Measurements from ENCODE around the gene ACTN4. TPM values are rescaled to one million over a fixed set of nuclear protein-coding genes. Genes with fewer than 3 reads are reported as not detected.

ACTN4 gene
- total and polyA plus RNA-seq, 2 donors (not counting 1 experiment from before 2014, with no cell fraction given): 108 to 164 TPM

- H3K4me1 ChIP-seq (ENCODE audit: control insufficient read depth in 2 of 2, insufficient read depth in 2 of 2, low read length in 2 of 2): peaks cover 65 to 72% of the 10 kb centered on the region in 2 donors
- H3K4me2 ChIP-seq (replicated peaks; ENCODE audit: low read depth, low read length, poor library complexity, severe bottlenecking): peak overlapping the region; percentile 78
- intact Hi-C loops (cut with micrococcal nuclease): no loop called here
- H3K4me1 Mint-ChIP-seq: peaks cover 77% of the 10 kb centered on the region
- H3K4me3 ChIP-seq (ENCODE audit: control extremely low read depth in 1 of 5, extremely low read depth in 1 of 5, insufficient read depth in 1 of 5, low read depth in 2 of 5, low read length in 4 of 5): peak overlapping the region in 4 of 5 experiments; percentile 19 to 56 (median 38)
- H3K4me3 Mint-ChIP-seq: peak overlapping the region; percentile 88
- H3K27ac ChIP-seq (ENCODE audit: low read length in 2 of 2): peak overlapping the region; percentile 76 to 89
- DNase-seq (peak; percentile 47), ATAC-seq (ENCODE audit: low read depth) (no peak)
- H3K9me3 Mint-ChIP-seq (ENCODE audit: insufficient read depth): no peaks in the 10 kb centered on the region
- peak overlapping the region; percentile 60 for H3K9ac ChIP-seq (ENCODE audit: low read length)
- WGBS (ENCODE audit: insufficient coverage): 15% methylated on average over 6 of the region's 8 CpGs
- H3K36me3 ChIP-seq (replicated peaks in 1 of 2; ENCODE audit: control extremely low read depth in 1 of 2, control insufficient read depth in 1 of 2, extremely low read depth in 1 of 2, insufficient read depth in 2 of 2, low read length in 1 of 2): no peaks in the 10 kb centered on the region
- TF ChIP-seq, protein P1, sequence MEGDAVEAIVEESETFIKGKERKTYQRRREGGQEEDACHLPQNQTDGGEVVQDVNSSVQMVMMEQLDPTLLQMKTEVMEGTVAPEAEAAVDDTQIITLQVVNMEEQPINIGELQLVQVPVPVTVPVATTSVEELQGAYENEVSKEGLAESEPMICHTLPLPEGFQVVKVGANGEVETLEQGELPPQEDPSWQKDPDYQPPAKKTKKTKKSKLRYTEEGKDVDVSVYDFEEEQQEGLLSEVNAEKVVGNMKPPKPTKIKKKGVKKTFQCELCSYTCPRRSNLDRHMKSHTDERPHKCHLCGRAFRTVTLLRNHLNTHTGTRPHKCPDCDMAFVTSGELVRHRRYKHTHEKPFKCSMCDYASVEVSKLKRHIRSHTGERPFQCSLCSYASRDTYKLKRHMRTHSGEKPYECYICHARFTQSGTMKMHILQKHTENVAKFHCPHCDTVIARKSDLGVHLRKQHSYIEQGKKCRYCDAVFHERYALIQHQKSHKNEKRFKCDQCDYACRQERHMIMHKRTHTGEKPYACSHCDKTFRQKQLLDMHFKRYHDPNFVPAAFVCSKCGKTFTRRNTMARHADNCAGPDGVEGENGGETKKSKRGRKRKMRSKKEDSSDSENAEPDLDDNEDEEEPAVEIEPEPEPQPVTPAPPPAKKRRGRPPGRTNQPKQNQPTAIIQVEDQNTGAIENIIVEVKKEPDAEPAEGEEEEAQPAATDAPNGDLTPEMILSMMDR (IDR thresholded peaks at IDR 0.05): no peak
- TF ChIP-seq EZH2 (IDR thresholded peaks at IDR 0.05; ENCODE audit: borderline replicate concordance, insufficient read depth, low read depth, low read length, poor library complexity, severe bottlenecking): no peak
- ChIA-PET POLR2A (interaction anchor here (0.7 to 1.5 kb wide), 3 partner anchors 20 to 232 kb away, joined by 3 to 7 read pairs (median 4); partner anchors contain the start of genes ACTN4 and NFKBIB), CTCF (interaction anchor here (1.1 to 2.2 kb wide), 2 partner anchors 20 to 27 kb away, joined by 3 to 5 read pairs; partner anchors contain the start of gene ACTN4)
- no peaks in the 10 kb centered on the region for H3K27me3 Mint-ChIP-seq
- H4K20me1 ChIP-seq (ENCODE audit: control insufficient read depth, insufficient read depth, low read length, poor library complexity, severe bottlenecking): peaks cover 7% of the 10 kb centered on the region
- H3K27ac Mint-ChIP-seq: peak overlapping the region; percentile 95
- H3K27me3 ChIP-seq (replicated peaks in 1 of 4; ENCODE audit: control extremely low read depth in 1 of 4, control insufficient read depth in 3 of 4, insufficient read depth in 4 of 4, low read length in 3 of 4): no peaks in the 10 kb centered on the region
- peaks cover 100% of the 10 kb centered on the region for H3K79me2 ChIP-seq (ENCODE audit: control insufficient read depth, insufficient read depth, low read length)
- H2AFZ ChIP-seq (ENCODE audit: insufficient read depth, low read depth, low read length, poor library complexity, severe bottlenecking): peak overlapping the region; percentile 59
- no peaks in the 10 kb centered on the region for H3K9me3 ChIP-seq (ENCODE audit: control extremely low read depth in 1 of 3, control insufficient read depth in 2 of 3, insufficient read depth in 1 of 3, low read length in 2 of 3)
Observed at GRCh38 chr19:38667661-38668171, 20.3 kb downstream of the ACTN4 start.

GRCh38 chr19:38669552-38669951 is 22.1 kb downstream of the ACTN4 start:
- peak overlapping the region in 3 of 5 experiments; percentile 7 to 35 (median 19) for H3K4me3 ChIP-seq (ENCODE audit: control extremely low read depth in 1 of 5, extremely low read depth in 1 of 5, insufficient read depth in 1 of 5, low read depth in 2 of 5, low read length in 4 of 5)
- H3K9ac ChIP-seq (ENCODE audit: low read length): peak overlapping the region; percentile 45
- CTCF ChIA-PET: interaction anchor here (1.3 to 2.2 kb wide), 3 partner anchors 22 to 261 kb away, joined by 4 to 9 read pairs (median 5); partner anchors contain the start of genes ACTN4, MRPS12 and SARS2
- peak overlapping the region; percentile 27 for H2AFZ ChIP-seq (ENCODE audit: insufficient read depth, low read depth, low read length, poor library complexity, severe bottlenecking)
- WGBS (ENCODE audit: insufficient coverage): 12% methylated on average over 5 of the region's 5 CpGs
- intact Hi-C loops (cut with micrococcal nuclease): no loop called here
- Mint-ChIP-seq H3K4me1 (peaks cover 74% of the 10 kb centered on the region), H3K27me3 (no peaks in the 10 kb centered on the region), H3K9me3 (ENCODE audit: insufficient read depth) (no peaks in the 10 kb centered on the region), H3K4me3 (peak overlapping the region; percentile 88), H3K27ac (peak overlapping the region; percentile 67)
- no peak for DNase-seq
- peaks cover 95% of the 10 kb centered on the region for H3K79me2 ChIP-seq (ENCODE audit: control insufficient read depth, insufficient read depth, low read length)
- no peaks in the 10 kb centered on the region for H3K36me3 ChIP-seq (replicated peaks in 1 of 2; ENCODE audit: control extremely low read depth in 1 of 2, control insufficient read depth in 1 of 2, extremely low read depth in 1 of 2, insufficient read depth in 2 of 2, low read length in 1 of 2)
- H4K20me1 ChIP-seq (ENCODE audit: control insufficient read depth, insufficient read depth, low read length, poor library complexity, severe bottlenecking): peaks cover 7% of the 10 kb centered on the region
- H3K4me2 ChIP-seq (replicated peaks; ENCODE audit: low read depth, low read length, poor library complexity, severe bottlenecking): peak overlapping the region; percentile 71
- POLR2A ChIA-PET: no interaction called here
- H3K27me3 ChIP-seq (replicated peaks in 1 of 4; ENCODE audit: control extremely low read depth in 1 of 4, control insufficient read depth in 3 of 4, insufficient read depth in 4 of 4, low read length in 3 of 4): no peaks in the 10 kb centered on the region
- no peak for TF ChIP-seq EZH2 (IDR thresholded peaks at IDR 0.05; ENCODE audit: borderline replicate concordance, insufficient read depth, low read depth, low read length, poor library complexity, severe bottlenecking)
- TF ChIP-seq, protein P1 (IDR thresholded peaks at IDR 0.05): no peak
- no peak for ATAC-seq (ENCODE audit: low read depth)
- H3K9me3 ChIP-seq (ENCODE audit: control extremely low read depth in 1 of 3, control insufficient read depth in 2 of 3, insufficient read depth in 1 of 3, low read length in 2 of 3): no peaks in the 10 kb centered on the region
- peak overlapping the region in 1 of 2 donors; percentile 89 for H3K27ac ChIP-seq (ENCODE audit: low read length in 2 of 2)
- H3K4me1 ChIP-seq (ENCODE audit: control insufficient read depth in 2 of 2, insufficient read depth in 2 of 2, low read length in 2 of 2): peaks cover 59 to 71% of the 10 kb centered on the region in 2 donors

Measured in B cell (primary cell).